NOMO-1 (cell line): ENCODE results near the gene YDJC.
"Not testable (repeated sequence)": the region's sequence is repeated elsewhere in the genome, so short reads cannot be mapped to it uniquely, and the experiment has no call there.

Source experiments
- DNase-seq, 2 experiments: peaks; one replicate each; lab custom pipeline; 2025; ENCODE audit not compliant: unreplicated experiment in 2 of 2; lab: John Stamatoyannopoulos, UW

YDJC gene, protein sequence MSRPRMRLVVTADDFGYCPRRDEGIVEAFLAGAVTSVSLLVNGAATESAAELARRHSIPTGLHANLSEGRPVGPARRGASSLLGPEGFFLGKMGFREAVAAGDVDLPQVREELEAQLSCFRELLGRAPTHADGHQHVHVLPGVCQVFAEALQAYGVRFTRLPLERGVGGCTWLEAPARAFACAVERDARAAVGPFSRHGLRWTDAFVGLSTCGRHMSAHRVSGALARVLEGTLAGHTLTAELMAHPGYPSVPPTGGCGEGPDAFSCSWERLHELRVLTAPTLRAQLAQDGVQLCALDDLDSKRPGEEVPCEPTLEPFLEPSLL

DNA sequence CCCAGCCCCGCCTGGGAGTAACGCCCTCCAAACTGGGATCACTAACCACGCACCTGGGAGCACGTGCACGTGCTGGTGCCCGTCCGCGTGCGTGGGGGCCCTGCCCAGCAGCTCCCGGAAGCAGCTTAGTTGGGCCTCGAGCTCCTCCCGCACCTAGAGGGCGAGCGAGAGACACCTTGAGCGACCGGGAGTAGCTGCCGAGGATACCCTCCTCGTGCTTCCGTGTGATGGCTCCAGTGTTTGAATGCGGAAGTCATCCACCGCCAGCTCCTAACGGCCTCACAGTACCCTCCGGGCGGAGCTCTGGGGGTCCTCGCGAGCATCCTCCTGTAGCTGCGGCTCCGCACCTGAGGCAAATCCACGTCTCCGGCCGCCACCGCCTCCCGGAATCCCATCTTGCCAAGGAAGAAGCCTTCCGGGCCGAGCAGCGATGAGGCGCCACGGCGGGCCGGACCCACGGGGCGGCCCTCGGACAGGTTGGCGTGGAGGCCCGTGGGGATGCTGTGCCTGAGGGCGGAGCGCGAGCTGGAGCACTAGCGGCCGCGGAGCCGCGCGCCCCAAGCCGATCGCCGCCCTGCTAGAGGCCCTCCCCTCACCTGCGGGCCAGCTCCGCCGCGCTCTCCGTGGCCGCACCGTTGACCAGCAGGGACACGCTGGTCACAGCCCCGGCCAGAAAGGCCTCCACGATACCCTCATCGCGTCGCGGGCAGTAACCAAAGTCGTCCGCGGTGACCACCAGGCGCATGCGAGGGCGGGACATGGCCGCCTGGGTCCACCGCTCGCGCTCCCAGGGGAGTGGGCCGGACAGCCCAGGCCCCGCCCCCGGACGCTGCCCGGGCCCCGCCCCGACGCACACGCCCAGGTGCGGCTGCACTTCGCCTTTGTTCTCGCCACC is at the start of gene YDJC:
Gene YDJC, minus strand, starts transcription at position 768 of the 895 bp plus-strand sequence. Its CDS starts 8 bp downstream, at position 760.
- DNase-seq, result peak; percentile 95 to 97

DNA sequence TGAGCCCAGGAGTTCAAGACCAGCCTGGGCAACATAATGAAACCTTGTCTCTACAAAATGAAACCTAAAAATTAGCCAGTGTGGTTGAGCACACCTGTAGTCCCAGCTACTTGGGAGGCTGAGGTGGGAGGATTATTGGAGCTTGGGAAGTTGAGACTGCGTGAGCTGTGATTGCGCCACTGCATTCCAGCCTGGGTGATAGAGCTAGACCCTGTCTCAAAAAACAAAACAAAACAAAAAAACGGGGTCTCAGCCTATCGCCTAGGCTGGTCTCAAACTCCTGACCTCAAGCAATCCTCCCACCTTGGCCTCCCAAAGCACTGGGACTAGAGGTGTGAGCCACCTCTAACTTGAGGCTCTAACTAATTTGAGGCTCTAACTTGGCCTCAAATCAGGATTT is 49.6 kb upstream of the YDJC start:
- DNase-seq, result no peak

GRCh38 chr22:21678842-21679241 is 49.0 kb upstream of the YDJC start:
- DNase-seq, result not testable (repeated sequence)

DNA sequence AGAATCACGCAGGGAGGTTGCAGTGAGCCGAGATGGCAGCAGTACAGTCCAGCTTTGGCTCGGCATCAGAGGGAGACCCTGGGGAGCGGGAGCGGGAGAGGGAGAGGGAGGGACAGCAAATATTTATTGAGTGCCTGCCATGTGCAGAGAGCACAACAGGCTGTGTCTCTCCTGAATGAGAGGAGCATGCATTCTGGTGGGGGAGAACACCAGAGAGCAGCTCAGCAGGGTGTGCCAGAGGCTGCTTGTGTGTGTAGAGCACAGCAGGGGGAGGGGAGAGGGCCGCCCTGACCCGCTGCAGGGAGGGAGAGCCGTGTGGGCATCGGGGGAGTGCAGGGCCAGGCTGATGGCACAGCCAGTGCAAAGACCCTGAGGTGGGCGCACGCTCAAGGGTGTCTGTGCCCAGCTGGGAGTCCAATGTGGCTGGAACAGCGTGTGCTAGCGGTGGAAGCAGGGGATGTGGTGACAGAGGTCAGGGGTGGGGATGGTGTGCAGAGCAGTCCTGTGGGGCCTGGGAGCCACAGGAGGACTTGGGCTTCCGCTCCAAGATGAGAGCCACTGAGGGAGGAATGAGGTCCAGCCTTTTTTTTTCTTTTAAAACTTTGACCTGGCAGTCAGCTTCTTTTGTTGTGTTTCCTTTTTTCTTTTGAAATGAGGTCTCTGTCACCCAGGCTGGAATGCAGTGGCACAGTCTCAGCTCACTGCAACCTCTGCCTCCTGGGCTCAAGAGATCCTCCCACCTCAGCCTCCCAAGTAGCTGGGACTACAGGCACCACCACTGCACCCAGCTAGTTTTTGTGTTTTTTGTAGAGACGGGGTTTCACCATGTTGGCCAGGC is 48.0 kb upstream of the YDJC start:
- DNase-seq, result no peak

- DNase-seq, result no peak
Measured at GRCh38 chr22:21674638-21675245, 44.9 kb upstream of the YDJC start.

GRCh38 chr22:21673534-21674321 is 43.9 kb upstream of the YDJC start:
- DNase-seq, result no peak

DNA sequence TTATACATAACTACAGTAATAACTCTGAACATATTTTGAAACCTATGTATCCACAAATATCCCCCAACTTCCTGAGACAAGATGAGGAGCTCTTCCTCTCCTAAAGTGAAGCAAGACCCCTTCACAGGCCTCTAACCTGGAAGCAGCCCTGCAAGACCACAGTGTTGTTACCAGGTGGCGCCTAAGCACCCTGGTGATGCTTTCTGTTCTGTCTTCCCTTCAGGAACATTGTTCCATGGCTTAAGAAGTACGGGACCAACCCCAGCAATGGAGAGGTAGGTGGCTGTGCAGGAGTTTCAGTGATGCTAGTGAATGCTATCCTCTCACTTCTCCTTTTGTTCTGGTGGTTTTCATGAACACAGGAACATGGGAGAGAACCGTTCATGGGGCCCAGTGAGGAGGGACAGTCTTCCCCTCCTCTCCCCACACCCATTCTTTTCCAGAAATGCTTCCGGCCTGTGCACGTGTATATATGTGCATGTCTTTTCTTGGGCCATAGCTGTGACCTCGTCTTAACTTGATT is 42.3 kb upstream of the YDJC start:
- peak in 1 of 2 experiments; percentile 52 for DNase-seq

- DNase-seq, result no peak
Measured at GRCh38 chr22:21669026-21669425, 39.2 kb upstream of the YDJC start.

- DNase-seq, result peak in 1 of 2 experiments; percentile 1
Measured at GRCh38 chr22:21666786-21667185, 37.0 kb upstream of the YDJC start.

GRCh38 chr22:21665047-21665851 is 35.4 kb upstream of the YDJC start:
- DNase-seq, result no peak

- DNase-seq, result no peak
Measured at GRCh38 chr22:21663738-21664137, 33.9 kb upstream of the YDJC start.

DNA sequence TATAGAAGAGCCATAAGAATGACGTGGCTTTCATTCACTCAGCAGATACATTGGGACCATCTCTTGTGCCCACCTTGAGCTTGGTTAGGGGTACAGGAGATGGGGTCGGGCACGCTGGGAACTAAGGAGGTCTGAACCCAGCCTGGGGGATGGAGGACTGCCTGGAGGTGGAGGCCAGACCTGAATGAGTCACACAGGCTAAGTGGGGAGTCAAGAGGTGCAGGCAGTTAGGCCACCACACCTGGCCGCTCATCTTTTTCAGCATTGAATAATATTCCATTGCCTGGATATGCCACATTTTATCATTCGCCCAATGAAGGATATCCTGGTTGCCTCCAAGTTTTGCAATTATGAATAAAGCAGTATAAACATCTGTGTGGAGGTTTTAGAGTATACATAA is 32.2 kb upstream of the YDJC start:
- DNase-seq, result no peak

GRCh38 chr22:21660904-21661303 is 31.1 kb upstream of the YDJC start:
- no peak for DNase-seq

GRCh38 chr22:21659864-21660525 is 30.2 kb upstream of the YDJC start:
- DNase-seq, result no peak

DNA sequence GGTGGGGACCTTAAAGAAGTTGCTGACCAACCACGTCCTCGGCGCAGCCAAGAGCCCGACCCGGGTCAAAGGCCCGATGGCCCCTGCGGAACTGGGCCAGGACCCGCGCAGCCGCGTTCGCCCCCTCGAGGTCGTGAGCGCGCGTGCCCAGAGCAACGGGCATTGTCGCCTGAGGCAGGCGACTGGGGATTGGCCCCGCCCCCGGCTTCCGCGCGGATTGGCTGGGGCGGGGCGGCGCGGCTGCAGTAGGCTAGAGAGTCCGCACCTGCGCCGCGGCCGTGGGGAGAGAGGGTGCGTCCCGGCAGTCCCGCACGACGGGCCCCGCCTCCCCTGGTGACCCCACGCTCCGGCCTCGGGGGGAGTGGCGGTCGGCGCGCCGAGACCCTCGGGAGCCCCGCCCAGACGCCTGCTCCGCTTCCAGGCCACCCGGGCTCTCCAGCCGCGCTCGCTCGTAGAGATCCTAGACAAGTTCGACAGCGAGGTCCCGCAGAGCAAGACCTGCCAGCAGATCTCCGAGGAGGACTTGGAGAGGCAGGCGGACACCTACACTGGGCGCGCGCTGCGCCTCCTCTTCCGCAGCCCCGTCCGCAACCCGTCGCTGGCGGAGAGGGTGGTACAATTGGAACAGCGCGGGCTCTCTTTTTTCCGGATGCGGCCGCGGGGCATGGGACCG is 27.7 kb upstream of the YDJC start:
- peak; percentile 82 to 83 for DNase-seq

DNA sequence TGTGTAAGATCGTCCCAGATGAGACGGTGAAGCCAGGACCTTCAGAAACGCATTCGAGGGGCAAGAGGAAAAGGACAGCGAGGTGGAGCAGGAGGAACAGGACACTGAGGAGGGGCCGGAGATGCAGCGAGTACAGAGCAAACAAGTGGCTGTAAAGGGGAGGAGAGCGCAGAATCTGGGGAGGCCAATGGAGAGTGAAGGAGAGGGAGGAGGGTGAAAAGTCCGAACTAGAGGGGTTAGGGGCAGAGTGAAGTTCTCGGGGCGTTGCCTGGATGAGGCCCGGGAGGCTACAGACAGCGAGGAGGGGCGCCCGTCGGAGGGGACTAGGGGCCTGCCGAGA is 27.2 kb upstream of the YDJC start:
- DNase-seq, result no peak
